ENCODE results near the gene PELI2. TPM values are rescaled to one million over a fixed set of nuclear protein-coding genes. Genes with fewer than 3 reads are reported as not detected.

Gene PELI2
- total RNA-seq, 1 donor from 2014 or later = 40.6 TPM

GRCh38 chr14:56145965-56146364 is 27.8 kb downstream of the PELI2 start:
- Mint-ChIP-seq H3K36me3 (ENCODE audit: low read depth, unreplicated experiment) (no peaks in the 10 kb centered on the region), H3K27ac (ENCODE audit: unreplicated experiment) (no peak overlapping the region), H3K9me3 (ENCODE audit: unreplicated experiment) (no peaks in the 10 kb centered on the region), H3K4me3 (ENCODE audit: unreplicated experiment) (no peak overlapping the region), H3K4me1 (ENCODE audit: unreplicated experiment) (peaks cover 33% of the 10 kb centered on the region), H3K27me3 (ENCODE audit: unreplicated experiment) (peaks cover 2% of the 10 kb centered on the region)
- no peak for DNase-seq (ENCODE audit: low spot score)
- TF ChIP-seq, protein P1, sequence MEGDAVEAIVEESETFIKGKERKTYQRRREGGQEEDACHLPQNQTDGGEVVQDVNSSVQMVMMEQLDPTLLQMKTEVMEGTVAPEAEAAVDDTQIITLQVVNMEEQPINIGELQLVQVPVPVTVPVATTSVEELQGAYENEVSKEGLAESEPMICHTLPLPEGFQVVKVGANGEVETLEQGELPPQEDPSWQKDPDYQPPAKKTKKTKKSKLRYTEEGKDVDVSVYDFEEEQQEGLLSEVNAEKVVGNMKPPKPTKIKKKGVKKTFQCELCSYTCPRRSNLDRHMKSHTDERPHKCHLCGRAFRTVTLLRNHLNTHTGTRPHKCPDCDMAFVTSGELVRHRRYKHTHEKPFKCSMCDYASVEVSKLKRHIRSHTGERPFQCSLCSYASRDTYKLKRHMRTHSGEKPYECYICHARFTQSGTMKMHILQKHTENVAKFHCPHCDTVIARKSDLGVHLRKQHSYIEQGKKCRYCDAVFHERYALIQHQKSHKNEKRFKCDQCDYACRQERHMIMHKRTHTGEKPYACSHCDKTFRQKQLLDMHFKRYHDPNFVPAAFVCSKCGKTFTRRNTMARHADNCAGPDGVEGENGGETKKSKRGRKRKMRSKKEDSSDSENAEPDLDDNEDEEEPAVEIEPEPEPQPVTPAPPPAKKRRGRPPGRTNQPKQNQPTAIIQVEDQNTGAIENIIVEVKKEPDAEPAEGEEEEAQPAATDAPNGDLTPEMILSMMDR (IDR thresholded peaks at IDR 0.05; ENCODE audit: unreplicated experiment) = no peak

DNA sequence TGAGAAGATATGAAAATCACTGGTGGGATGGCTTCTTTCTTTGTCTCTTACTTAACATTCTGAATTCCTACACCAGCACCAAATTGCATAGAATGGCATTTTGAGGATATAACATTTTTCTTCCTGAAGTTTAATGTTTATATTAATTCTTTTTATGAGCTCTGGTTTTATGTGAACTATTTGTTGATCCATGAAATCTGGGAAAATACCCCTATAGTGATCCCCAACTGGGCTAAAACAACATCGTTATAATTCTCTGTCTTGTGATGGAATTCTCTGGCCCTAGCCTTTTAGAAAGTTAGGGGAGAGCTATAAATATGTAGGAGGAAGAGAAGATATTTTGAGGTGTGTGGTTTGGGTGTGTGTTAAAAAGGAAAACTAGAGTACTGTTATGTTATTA is 29.2 kb downstream of the PELI2 start:
- Mint-ChIP-seq H3K9me3 (ENCODE audit: unreplicated experiment) (no peaks in the 10 kb centered on the region), H3K4me1 (ENCODE audit: unreplicated experiment) (peaks cover 30% of the 10 kb centered on the region), H3K36me3 (ENCODE audit: low read depth, unreplicated experiment) (no peaks in the 10 kb centered on the region), H3K4me3 (ENCODE audit: unreplicated experiment) (no peak overlapping the region), H3K27me3 (ENCODE audit: unreplicated experiment) (peaks cover 3% of the 10 kb centered on the region), H3K27ac (ENCODE audit: unreplicated experiment) (no peak overlapping the region)
- no peak for DNase-seq (ENCODE audit: low spot score)
- TF ChIP-seq, protein P1 (IDR thresholded peaks at IDR 0.05; ENCODE audit: unreplicated experiment) = no peak

DNA sequence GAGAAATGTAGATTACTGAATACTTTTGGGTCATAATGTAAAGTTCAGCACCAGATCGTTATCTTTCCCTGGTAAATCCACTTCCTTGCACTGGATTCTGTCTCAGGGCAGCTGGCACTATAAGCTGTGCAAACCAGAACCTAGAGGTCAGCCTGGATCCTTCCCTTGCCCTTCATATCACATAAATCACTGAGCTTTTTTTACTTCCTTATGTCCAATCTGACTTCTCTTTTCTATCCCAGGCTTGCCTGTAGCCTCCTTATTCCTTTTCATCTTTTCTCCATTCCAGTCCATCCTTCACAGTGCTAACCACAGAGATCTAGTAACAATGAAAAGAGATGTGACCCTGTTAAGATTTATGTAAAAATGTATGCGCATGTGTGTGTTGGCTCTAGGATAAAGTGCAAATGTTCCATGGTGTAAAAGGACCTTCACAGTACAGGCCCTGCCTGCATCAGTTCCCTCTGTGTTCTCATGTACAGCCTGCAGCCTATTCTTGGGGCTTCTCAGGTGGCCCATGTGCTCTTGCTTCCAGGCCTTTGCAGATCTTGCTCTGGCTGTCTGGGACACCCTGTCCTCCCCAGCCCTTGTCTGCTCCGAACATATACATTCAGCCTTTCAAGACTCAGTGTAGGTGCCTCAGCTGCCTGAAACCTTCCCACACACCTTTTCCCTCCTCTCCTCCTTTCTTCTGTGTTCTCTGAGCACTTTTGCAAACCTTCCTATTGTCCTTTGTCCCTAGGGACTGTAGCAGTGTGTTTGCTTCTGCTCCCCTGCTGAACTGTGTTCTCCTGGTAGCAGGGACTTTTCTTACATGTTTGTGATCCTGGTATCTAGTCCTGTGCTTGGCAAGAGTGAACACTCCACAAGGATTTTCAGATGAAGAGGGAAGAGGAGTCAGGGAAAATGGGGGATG is 30.0 kb downstream of the PELI2 start:
- H3K27me3 Mint-ChIP-seq (ENCODE audit: unreplicated experiment) = peaks cover 3% of the 10 kb centered on the region
- H3K4me3 Mint-ChIP-seq (ENCODE audit: unreplicated experiment) = no peak overlapping the region
- peaks cover 27% of the 10 kb centered on the region for H3K4me1 Mint-ChIP-seq (ENCODE audit: unreplicated experiment)
- H3K27ac Mint-ChIP-seq (ENCODE audit: unreplicated experiment) = peak overlapping the region; percentile 38
- no peak for DNase-seq (ENCODE audit: low spot score)
- no peaks in the 10 kb centered on the region for H3K9me3 Mint-ChIP-seq (ENCODE audit: unreplicated experiment)
- no peaks in the 10 kb centered on the region for H3K36me3 Mint-ChIP-seq (ENCODE audit: low read depth, unreplicated experiment)
- TF ChIP-seq, protein P1 (IDR thresholded peaks at IDR 0.05; ENCODE audit: unreplicated experiment) = no peak

- H3K4me3 Mint-ChIP-seq (ENCODE audit: unreplicated experiment) = no peak overlapping the region
- H3K27ac Mint-ChIP-seq (ENCODE audit: unreplicated experiment) = no peak overlapping the region
- H3K36me3 Mint-ChIP-seq (ENCODE audit: low read depth, unreplicated experiment) = no peaks in the 10 kb centered on the region
- TF ChIP-seq, protein P1 (IDR thresholded peaks at IDR 0.05; ENCODE audit: unreplicated experiment) = no peak
- H3K9me3 Mint-ChIP-seq (ENCODE audit: unreplicated experiment) = no peaks in the 10 kb centered on the region
- no peak for DNase-seq (ENCODE audit: low spot score)
- peaks cover 3% of the 10 kb centered on the region for H3K27me3 Mint-ChIP-seq (ENCODE audit: unreplicated experiment)
- H3K4me1 Mint-ChIP-seq (ENCODE audit: unreplicated experiment) = peaks cover 25% of the 10 kb centered on the region
Observed at GRCh38 chr14:56149151-56149550, 30.9 kb downstream of the PELI2 start.

DNA sequence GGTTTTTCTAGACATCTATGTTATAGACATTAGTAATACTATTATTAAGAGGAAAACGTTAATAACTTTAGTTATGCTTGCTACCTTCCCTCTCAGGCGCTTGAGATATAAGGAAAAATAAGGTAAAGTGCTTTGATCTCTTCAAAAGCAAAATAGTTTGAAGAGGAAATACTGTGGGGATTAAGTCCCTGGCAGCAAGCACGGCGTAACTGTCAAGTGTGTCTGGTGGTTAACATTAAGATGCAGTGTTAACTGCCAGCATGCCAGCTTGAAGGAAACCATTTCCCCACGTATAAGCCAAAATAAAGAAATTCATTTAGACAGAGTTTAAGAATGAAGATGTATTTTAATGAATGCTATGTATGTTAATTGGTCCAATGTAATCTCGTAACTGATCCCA is 31.8 kb downstream of the PELI2 start:
- DNase-seq (ENCODE audit: low spot score) = no peak
- Mint-ChIP-seq H3K9me3 (ENCODE audit: unreplicated experiment) (no peaks in the 10 kb centered on the region), H3K27ac (ENCODE audit: unreplicated experiment) (no peak overlapping the region), H3K4me3 (ENCODE audit: unreplicated experiment) (no peak overlapping the region), H3K36me3 (ENCODE audit: low read depth, unreplicated experiment) (no peaks in the 10 kb centered on the region), H3K4me1 (ENCODE audit: unreplicated experiment) (peaks cover 32% of the 10 kb centered on the region), H3K27me3 (ENCODE audit: unreplicated experiment) (peaks cover 3% of the 10 kb centered on the region)
- TF ChIP-seq, protein P1 (IDR thresholded peaks at IDR 0.05; ENCODE audit: unreplicated experiment) = no peak

All from endothelial cell (in vitro differentiated cells).